Stimulated activated CD8-positive, alpha-beta memory T cell treated with anti-CD3 and anti-CD28 coated beads, Interleukin-12 subunit alpha, Interleukin-12 subunit beta, amount 100 ng/mL, for 4 hours (primary cell): Measurements from ENCODE around the gene ATG2A.
A peak's percentile ranks its signal among the peaks of the same experiment; 100 is the strongest.

Experiments used
- DNase-seq: peaks from one replicate; pipeline ENCODE4 v3.0.0-alpha.2; 2020; ENCODE audit warnings: low read depth

ATG2A gene

DNA sequence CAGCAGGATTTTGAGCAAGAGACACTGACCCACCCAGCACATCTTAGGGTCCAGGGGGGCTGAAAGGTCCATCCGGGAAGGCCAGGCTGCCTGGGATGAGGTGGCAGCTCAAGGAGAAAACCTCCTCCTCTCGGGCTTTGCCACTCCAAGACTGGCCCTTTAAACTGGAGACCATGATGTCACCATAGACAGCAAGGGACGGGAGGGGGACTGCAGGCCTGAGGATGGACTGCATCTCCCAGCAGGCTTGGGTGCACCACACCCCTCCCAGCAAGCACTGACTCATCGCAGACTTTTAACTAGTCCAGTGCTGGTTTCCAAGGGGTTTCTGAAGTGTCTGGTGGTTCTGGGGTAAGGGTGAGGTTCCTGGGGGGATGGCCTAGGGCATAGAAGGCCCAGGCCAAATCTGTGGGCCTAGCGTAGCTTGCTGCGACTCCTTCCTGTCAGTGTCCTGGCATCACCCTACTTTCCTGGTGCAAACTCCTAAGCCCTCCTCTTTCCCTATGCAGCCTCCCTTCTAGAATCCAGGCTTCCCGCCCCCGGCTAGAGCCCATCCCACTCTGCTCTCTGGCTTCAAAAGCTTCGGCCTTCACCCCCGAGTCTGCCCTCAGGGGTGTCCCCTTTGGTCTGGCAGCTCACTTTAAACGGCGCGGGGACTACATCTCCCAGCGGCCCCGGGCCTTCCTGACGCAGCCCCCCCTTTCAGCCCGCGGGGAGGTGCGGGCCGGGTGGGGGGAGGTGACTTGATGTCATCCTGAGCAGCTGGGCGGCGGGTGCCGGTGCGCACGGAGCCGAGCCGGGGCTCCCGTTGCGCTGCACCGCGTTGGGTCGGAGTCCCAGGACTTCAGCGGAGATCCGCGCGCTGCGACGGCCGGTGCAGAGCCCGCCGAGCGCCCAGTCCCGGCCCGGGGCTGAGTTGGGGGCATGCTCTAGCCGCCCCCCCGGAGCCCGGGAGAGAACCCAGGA lies 7.2 kb upstream of the ATG2A start, which contains the start of gene PPP2R5B:
Gene PPP2R5B, plus strand, starts transcription at position 746 of the 966 bp plus-strand sequence. CDS start 1,046 bp downstream, outside the sequence.
- peak; percentile 88 for DNase-seq

DNA sequence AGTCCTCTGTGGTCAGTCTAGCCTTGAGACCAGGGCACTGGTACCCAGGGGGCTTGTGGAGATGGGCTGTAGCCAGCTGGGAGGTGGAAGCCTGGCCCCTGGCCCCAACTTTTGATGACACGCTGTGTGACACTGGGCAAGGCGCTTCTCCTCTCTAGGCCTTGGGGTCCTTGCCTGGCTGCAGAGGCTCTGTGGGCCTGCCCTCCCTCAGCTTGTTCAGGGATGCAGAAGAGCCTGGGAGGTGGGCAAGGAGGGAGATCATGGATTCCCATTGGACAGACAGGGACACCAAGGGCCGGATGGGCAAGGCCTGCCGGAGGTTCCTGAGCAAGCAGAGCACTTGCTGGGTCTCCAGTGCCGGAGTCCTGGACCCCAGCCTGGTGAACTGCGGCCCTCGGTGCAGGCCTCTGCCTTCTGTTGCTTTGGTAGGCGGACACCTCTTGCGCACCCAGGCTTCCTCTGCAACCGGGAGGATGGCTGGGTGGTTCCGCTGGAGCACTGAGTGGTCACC lies 6.2 kb upstream of the ATG2A start:
- no peak for DNase-seq

DNA sequence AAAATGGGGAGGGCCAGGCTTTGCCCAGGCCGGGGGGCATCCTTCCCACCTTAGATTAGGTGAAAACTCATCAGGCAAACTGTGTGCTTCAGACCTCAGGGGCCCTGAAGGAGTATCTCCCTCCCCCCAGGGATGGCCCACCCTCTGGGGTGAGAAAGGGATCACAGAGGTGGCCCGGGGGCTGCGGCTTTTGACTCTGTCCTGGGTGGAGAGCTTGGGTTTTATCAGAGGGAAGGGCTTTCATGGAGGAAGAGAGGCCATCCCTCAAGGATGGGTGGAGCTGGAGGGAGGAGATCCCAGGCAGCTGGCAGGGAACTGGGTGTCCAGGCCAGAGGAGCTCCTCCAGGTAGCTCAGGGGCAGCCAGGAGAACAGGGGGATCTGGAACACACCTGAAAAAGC lies 4.4 kb upstream of the ATG2A start:
- DNase-seq = no peak

DNA sequence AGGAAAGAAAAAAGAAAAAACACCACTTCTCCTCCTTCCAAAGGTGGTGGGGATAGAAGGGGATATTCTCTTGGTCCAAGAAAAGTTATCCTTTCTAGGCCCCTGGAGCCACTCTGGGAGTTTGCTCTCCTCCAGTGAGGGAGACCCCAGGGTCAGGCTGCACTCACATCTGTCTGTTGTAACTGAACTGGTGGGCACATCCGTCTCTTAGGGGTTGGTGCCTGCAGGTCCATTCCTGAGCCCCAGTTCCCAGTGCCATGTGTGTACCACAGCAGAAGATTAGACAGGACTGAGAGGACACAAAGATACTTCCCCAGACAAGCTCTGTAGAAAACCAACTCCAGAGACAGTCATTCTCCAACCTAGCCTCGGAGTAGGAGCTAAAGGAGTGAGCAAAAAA lies 3.1 kb upstream of the ATG2A start:
- DNase-seq = no peak

DNA sequence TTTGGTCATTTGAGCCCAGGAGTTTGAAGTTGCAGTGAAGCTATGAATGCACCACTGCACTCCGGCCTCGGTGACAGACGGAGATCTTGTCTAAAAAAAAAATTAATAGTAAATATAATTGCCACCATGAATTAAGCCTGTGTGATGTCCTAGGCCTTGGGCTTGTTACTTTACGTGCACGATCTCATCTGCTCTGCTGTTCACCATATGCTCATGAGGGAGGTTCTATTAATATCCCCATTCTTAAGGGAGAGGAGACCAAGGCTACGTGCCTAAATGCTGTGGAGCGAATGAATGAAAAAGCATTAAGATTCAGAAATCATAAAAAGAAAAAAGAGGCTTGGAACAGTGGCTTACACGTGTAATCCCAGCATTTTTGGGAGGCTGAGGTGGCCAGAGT lies 2.6 kb upstream of the ATG2A start:
- DNase-seq = no peak

DNA sequence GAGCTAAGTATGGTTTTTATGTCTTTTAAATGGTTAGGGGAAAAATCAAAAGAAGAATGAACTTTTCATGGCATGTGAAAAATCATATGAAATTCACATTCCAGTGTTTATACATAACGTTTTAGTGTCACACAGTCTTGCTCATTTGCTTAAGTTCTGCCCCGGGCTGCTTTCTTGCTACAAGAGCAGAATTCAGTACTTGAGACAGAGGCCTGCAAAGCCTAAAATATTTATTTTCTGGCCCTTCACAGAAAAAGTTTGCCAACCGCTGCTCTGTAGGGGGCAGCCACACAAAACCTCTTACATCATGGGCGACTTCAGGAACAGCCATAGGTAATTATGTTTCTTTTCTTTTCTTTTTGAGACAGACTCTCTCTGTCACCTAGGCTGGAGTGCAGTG lies 1.0 kb upstream of the ATG2A start:
- no peak for DNase-seq

DNA sequence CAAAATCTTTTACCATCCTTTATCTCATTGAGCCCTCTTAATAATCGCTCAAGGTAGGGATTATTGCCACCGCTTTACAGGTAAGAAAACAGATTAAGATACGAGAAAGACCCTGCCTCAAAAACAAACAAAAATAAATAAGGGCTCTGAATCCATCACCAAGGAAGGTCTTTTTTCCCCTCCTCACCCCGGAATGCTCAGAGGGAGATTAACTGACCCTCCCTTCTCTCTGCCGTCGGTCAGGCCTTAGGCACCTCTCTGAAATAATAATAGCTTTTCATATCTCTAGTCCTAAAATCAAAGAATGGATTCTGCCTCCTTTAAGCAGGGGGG lies 620 bp upstream of the ATG2A start:
- DNase-seq = no peak

DNA sequence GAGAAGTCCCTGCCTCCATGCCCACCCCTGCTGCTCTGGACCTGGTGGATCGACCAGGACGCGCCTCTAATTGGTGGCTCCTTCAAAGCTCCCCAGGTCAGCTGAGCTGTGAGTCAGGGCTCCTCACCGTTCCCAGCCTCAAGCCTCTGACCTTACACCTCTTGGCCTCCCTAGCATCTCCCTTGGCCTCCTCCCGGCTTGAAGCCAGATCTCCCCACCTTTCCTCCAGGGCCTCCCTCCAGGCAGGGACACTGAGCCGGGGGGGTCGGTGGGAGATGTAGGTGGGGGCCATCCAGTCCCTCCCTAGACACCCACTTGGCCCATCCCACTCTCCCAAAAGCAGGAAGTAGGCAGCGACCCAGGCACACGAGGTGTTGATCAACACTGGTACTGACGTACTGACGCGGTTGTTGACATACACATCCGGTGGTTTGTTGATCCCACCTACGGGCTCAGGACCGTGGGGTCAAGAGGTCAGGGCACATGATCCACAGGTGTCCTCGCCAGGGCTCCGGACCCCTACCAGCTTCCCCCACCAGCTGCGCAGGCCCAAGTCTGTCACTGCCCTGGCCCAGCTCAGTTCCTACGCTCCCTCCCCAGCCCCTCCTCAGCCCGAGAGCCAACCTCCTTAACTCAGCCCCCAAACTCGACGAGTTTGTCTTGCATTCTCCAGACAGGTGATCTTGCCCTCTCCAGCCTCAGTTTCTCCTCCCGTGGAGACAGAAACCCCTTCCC lies 802 bp downstream of the ATG2A start:
- DNase-seq = peak; percentile 24

DNA sequence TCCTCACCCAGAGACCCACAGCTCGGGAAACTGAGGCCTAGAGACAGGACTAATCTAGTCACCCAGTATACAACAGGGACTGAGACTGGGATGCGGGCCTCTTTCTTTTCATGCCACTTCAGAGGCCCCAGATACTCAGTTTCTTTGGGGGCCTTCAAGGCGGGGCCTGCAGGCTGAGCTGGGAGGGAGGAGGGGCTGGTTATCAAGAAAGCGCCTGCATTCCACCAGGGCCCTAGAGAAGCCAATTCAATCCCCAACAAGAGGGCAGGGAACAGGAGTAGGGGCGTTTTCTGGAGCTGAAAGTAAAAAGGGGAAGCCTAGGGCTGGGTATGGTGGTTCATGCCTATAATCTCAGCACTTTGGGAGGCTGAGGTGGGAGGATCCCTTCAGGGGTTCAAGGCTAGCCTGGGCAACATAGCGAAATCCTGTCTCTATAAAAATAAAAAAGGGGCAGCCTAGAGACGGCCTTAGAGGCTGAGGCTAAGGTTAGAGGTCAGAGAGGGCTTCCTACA lies 1.6 kb downstream of the ATG2A start:
- DNase-seq = no peak

DNA sequence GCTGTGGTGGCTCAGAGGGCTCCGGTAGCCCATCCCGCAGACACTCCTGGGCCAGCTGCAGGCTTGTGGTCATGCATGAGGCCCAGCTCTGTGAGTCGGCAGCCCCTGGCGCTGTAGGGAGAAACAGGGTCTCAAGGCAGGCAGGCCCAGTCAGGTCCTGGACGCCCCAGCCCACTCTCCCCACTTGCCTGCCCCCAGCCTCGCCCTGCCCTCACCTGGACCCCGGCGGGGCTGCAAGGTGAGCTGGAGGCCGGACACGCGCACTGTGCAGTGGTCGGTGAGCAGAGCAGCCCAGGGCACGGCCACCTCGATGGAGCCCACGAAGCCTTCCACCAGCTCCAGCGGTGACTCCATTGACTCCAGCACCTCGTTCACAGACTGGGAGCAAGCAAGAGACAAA lies 2.9 kb downstream of the ATG2A start:
- DNase-seq = no peak

DNA sequence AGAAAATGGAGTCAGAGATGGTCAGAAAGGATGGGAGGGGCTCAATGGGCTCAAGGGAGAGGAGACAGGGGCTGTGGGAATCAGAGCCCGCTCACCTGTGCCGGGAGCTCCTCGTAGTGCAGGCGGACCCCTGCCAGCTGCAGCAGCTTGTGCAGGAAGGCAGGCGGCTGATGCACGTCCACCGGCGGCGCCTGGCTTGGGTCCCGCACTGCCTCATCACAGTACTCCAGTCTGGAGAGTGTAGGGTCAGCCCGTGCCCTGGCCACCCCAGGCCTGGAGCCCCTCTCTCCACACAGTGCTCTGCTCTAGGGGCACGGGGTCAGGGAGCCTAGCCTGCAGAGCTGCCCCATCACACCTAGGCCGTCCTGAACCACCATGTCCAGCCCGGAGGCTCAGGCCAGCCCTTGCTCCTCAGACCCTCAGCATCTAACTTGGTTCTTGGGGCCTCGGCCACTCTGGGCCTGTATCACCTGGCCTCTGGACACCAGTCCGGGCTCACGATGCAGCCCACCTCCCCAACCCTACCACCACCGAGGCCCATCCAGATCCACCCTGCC lies 3.8 kb downstream of the ATG2A start:
- no peak for DNase-seq

DNA sequence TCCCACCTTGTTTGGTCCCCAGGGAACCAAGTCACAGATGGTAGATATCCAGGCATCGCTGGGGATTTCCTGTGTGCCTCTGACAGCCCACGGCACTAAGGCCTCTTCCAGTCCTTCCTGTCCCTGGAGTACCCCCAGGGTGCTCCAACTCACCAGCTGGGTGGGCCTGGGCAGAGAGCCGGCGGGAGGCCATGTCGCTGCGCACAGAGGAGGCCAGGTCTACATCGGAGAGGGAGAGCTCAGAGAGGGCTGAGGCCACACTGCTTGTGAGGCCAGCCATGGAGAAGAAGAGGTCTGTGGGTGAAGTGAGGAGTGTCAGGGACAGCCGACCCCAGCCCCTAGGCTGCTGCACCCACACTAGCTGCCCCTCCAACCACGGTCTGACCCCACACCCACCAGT lies 5.3 kb downstream of the ATG2A start:
- DNase-seq = no peak

DNA sequence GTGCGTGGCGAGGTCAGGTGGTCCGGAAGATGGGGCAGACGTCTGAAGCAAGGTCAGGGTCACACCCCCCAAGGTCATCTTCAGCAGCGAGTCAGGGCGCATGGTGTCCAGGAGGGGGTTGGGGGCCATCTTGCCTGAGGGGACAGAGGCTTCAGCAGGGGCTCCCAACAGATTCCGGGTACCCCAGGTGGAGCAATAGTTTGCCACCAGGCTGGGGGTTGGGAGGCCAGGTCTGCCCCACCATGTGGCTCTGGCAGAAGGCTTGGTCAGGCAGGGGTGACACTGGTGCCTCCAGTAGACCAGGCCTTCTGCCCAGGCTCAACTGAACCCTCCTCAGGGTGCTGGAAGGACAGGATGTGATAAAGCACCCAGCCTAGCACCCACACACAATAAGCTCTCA lies 5.9 kb downstream of the ATG2A start:
- DNase-seq = no peak

DNA sequence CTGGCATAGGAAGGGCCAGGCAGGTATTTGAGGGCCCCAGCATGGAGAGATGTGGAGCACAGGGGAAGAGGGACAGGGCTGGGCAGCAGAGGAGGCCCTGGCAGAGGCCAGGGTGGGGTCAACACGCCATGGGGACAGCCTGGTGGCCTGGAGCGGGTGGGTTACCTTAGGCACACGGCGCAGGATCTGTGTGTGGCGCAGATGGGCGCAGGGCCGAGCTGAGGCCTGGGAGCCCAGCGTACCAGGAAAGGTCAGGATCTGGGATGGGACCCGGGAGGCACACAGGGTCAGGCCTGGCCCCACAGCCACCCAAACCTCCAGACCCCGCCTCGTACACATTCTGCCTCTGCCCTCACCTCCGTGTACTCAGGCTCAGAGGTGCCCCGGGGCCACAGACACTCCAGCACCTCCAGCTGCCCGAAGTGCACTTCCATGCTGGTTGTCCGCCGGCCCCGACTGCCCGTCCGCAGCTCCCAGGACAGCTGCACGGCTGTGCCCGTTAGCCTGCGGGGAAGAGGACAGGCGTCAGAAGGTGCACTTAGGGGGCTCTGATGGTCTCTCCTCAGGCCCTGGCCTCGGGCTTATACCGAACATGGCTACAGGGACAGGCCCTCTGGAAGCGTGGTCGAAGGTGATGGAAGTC lies 6.4 kb downstream of the ATG2A start:
- no peak for DNase-seq

DNA sequence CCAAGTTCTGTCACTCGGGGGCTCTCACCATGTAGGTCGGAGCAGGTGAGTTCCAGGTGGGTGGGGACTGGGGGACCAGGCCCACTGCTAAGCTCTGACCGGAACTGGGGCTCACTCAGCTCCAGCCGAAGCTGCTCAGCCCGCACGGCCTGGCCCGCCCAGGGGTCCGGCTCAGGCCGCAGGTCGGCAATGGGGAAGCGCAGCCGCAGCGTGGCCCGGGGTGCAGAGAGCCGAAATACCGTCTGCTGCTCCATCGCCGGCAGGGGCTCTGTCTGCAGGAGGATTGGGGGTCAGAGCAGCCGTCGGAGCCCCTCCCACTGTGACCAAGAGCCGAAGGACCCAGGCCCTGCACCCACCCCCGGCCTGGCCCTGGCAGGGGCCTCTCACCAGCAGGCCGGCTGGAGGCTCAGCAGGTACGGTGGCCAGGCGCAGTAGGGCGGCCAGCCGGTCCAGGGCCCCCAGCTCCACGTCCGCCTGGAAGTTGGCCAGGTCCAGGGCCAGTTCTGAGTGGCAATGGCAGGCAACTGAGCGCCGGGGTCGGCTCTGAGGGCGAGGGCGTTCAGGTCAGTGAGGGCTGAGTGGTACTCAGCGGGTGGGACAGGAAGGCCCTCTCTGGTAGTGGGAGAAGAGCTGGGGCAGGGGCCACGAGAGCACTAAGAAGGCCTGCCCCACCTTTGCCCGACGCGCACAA lies 7.2 kb downstream of the ATG2A start:
- DNase-seq = no peak

DNA sequence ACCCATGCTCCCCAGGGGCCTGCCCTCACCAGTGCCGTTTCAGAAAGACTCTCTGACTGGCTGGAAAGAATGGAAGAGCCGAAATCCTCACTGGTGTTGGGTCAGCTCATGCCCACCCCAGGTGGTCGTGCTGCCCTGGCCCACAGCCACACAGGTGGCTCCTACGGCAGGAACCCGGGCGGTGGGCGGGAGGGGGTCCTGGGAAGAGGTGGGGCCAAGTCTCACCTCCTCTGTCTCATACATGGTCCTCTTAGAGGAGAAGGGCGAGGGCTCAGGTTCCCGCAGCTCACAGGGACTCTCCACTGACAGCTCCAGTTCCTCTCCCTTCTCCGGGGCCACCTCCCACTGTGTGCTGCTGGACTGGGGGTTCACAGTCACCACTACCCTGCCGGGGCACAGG lies 8.2 kb downstream of the ATG2A start:
- DNase-seq = no peak

DNA sequence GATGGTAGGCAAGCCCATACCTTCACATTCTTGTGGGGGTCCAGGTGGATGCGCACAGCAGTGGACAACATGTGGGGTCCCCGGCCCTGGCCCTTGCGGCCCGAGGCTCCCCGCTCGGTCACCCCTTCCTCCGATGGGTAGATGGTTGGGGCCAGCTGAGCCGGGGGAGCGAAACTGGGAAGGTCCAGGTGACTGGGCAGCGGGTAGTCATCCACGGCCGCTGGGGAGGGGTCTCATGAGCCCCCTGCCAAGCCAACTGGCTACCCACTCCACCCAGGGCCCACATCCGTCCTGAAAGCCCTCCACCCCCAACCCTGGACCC lies 10.7 kb downstream of the ATG2A start:
- no peak for DNase-seq

DNA sequence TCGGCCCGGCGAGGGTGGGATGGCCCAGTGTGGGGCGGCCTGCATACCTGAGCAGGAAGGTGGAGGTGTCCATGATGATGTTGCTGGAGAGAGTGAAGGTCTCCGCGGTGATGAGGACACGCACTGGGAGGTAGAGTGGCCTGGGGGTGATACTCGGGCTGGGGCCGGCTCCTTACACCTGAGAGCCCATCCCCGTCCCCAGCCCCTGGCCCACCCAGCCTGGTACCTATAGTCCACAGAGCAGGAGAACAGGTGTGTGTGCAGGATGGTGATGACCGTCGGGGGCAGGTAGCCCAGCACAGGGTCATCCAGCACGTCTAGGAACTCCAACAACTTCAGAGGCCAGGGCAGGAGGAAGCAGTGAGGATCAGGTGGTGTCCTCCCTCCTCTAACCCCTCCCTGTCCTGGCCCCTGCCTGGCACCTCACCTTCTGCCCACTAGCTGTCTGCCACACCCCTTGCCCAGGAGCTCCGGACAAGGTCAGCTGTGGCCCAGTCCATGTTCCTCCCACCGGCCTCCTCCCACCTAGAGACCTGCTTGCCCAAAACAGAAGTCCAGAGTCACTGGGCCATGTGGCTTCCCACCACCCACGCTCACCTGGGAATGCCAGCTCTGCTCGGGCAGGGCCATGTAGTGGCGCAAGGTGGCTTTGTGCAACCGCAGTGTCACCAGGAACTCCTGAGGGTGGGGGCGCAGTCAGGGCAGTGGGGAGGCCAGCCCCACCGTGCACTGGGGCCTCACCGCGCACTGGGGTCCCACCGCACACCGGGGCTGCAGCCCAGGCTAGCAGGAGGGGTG lies 11.3 kb downstream of the ATG2A start:
- DNase-seq = no peak

DNA sequence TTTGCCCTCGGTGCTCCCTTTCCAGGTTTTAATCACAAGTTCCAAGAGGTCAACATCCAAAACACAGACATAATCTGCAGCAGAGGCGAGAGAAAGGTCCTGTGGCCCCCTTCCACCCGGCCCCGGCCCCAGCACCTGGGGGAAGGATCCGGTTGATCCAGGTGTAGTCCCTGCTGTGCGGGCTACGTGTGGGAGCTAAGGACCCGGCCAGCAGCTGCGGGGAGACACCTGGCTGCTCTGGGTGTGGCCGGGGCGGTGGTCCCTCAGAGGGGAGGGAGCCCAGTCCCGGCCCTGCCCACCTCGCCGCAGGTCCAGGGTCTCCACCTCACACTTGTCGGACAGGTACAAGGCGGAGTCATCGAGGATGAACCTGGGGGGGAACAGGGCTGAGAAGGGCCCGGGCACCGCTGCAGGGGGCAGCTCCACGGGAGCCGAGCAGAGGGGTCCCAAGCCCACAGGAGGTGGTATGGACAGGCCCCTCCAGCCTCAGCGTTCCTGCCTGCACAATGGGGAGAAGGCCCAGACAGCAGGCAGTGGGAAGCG lies 13.6 kb downstream of the ATG2A start:
- no peak for DNase-seq

DNA sequence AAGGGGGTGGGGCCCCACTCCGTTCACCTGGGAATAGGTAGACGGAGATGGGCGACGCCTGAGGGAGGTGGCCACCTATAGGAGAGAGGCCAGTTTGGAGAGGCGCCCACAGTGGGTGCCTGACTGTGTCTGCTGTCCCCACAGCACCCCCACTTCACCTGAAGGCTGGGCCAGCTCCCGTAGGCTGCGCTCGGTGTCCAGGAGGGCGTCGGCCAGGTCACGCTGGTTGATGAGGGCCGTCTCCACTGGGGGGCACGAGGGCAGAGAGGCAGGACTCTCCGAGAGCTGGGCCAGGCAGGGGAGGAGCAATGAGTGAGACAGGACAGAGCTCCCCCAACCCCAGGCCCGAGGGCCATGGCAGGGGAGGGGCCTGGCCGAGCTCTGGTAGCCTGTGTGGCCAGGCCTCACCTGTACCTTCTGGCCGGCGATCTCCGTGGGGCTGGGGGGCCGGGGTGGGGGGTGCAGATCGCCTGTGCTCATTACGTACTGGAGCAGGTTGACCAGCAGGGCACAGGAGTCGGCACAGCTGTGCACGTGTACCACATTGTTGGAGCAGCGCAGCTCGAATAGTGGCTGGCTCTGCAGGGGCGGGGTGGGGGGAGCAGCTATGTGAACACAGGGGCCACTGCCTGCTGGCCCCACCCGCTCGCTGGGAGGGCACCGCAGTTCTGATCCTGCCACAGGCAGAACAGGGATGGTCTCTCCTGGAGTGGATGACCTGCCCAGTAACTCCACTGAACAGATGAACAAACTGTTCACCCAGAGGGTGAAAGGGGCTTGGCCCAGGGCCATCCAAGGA lies 14.7 kb downstream of the ATG2A start:
- no peak for DNase-seq
